GM19328 (cell line): ENCODE results near the gene DHX34.
"Not testable (repeated sequence)": the region's sequence is repeated elsewhere in the genome, so short reads cannot be mapped to it uniquely, and the experiment has no call there.

Experiments used
- ATAC-seq: cut with Tn5 transposase; IDR thresholded peaks from one replicate; pipeline ENCODE4 v1.9.1; 2021; ENCODE audit warnings: mild to moderate bottlenecking, moderate library complexity; ENCODE audit not compliant: unreplicated experiment

Gene DHX34

DNA sequence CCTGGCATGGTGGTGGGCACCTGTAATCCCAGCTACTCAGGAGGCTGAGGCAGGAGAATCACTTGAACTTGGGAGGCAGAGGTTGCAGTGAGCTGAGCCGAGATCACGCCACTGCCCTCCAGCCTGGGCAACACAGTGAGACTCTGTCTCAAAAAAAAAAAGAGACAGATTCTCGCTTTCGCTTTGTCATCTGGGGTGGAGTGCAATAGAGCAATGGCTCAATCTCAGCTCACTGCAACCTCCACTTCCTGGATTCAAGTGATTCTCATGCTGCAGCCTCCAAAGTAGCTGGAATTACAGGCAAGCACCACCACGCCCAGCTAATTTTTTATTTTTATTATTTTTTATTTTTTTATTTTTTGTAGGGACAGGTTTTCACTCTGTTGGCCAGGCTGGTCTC is 39.6 kb downstream of the DHX34 start:
- ATAC-seq: not testable (repeated sequence)

DNA sequence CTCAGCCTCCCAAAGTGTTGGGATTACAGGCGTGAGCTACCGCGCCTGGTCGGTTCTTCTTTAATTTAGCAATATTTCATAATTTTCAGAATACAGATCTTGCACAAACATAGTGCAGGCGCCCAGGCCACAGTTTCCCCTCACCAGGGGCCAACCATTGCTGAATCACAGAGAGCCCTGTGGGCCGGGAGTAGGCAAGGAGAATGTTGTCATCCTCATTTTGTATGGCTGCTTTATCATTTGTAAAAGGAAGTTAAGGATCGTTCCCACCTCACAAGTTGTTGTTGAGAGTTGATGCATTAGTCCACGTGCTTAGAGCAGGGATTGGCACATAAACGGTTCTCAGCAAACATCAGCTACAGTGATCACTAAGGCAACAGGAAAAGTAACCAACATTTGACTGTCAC is 40.0 kb downstream of the DHX34 start:
- ATAC-seq: no peak

DNA sequence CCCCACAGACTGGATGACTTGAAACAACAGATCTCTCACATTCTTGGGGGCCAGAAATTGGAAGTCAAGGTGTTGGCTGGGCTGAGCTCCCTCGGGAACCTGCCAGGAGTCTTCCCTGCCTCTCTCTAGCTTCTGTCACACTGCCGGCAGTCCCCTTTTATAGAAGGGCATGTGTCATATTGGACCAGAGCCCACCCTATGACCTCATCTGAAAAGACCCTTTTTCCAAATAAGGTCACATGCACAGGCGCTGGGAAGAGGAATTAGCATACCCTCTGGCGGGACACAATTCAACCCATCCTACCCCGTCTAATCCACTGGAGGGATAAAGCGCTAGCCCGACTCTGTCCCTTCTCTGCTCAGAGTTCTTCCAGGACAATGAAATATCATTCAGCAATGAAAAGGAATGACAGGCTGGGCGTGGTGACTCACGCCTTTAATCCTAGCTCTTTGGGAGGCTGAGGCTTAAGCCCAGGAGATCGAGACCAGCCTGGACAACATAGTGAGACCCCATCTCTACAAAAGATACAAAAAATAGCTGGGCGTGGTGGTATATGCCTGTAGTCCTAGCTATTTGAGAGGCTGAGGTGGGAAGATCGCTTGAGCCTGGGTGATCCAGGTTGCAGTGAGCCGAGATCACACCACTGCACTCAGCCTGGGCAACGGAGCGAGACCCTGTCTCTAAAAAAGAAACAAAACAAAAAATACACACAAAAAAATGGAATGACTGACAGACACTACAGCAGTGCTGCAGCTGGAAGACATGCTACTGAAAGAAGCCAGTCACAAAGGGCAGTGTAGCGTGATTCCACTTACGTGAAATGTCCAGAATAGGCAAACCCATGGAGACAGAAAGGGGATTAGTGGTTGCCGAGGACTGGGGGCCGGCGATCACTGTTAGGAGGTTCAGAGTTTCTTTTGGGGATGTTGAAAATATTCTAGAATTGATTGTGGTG is 41.7 kb downstream of the DHX34 start:
- ATAC-seq: no peak

DNA sequence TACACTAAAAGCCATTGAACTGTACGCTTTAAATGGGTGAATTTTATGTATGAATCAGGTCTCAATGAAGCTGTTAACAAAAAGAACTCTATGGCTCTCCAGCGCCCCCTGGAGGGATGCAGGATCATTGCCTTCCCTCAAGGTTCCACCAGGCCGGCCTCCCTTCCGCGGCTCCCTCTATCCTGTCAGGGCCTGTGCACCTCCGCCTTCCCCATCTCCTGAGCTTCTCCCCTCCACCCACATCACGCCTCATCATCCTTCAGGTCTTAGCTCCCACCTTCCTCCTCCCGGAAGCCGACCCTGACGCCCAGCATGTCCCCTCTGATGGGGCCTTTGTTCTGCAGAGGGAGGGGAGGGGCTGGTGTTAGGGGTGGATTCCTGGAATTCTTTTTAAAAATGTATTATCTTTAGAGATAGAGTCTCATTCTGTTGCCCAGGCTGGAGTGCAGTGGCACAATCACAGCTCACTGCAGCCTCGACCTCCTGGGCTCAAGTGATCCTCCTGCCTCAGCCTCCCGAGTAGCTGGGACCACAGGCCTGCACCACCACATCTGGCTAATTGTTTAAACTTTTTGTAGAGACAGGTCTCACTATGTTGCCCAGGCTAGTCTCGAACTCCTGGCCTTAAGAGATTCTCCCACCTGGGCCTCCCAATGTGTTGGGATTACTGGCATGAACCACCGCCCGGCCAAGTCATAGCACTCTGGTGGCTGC is 42.6 kb downstream of the DHX34 start:
- no peak for ATAC-seq

DNA sequence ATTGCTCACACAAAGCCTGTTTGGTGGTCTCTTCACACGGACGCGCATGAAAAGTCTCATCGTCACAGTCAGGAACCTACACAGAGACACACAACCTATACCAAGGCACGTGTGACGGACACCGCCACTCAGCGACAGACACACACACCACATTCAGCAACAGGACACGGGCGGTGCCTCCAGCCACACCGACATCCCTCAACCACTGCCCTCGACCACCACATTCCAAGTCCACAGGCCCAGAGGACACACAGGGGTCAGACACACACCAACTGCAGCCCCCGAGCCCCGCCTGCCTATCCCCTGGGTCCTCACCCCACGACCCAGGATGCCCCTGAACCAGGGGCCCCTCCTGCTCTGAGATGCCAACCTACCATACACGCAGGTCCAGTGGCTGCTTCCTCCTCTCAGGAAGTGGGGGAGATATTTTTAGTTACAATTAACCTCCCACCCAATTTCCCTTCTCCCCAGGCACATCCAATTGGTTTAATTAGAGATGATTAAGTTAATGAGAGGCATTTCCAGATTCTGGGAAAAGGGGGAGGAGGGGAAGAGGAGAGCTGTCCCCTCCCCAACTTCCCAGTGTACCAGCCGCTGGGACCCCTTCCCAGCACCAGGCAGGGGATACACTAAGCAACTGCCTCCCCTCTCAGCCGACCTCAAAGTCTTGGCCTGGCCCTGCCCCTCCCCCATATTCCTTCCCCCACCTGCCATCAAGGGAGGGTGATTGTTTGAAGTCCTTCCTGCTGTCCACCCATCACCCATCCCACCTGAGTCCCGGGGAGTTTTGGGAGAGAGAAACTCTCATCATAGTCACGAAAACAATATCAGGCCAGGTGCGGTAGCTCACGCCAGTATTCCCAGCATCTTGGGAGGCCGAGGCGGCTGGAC is 49.8 kb downstream of the DHX34 start:
- ATAC-seq: no peak

DNA sequence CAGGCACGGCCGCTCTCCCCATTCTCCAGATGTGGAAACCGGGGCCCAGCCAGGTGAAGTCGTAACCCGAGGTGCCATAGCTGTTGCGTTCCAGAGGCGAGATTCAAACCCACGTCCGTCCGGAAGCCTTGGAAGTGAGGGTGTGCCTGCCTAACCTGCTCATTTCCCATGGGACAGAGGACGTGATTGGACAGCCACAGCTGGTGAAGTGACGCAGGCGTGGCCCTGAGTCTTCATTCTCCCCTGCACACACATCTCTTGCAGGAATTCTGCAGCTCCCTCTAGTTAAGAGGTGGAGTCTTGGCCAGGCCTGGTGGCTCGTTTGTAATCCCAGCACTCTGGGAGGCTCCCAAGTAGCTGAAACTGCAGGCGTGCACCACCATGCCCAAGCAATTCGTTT is 53.4 kb downstream of the DHX34 start:
- ATAC-seq: no peak

DNA sequence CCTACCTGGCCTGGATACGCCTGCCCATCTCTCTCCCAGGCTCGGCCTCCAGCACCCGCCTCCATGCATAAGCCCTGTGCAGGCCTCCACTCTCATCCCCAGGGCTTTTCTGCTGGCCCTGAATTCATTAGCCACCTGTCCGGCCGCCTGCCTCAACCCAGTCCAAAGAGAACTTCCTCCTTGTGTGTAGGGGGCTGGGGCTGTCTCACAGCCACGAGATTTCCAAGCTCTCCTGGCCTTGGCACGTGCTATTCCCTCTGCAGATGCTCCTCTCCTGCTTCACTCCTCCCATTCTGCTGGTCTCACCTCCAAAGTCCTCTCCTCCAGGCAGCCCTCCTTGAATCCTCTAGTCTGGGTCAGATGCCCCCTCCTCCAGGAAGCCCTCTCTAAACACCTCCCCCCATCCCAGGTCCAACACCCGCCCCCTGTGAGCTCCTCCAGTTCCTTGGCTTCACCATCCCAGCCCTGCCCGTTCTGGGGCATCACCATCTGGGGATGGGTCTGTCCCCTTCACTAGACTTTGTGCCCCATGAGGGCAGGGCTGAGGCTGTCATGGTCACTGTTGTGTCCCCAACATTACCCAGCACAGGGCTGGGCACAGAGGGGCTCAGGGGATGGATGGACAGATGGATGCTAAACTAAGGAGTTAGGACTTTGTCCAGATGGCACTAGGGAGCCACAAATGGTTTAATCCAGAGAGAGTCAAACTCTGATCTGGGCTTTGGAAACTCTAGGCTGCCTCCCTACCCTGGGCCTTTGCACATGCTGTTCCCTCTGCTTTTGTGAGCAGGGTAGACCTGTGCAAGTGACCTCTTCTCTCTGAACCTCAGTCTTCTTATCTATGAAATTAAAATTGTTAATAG is 55.5 kb downstream of the DHX34 start:
- ATAC-seq: no peak

DNA sequence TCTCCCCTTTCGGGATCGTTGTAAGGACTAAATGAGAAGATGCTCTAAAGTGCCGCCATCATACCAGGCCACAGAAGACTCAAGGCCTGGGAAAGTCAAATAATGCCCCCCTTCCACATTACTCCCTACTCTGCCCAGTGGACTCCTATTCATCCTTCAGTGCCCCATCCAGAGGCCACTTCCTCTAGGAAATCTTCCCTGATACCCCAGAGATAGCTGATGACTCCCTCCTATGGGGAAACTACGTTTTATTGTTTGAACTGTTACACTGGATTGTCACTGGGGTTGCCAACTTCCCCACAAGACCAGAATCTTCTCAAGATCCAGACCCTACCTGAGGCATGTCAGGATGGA is 56.1 kb downstream of the DHX34 start:
- no peak for ATAC-seq

DNA sequence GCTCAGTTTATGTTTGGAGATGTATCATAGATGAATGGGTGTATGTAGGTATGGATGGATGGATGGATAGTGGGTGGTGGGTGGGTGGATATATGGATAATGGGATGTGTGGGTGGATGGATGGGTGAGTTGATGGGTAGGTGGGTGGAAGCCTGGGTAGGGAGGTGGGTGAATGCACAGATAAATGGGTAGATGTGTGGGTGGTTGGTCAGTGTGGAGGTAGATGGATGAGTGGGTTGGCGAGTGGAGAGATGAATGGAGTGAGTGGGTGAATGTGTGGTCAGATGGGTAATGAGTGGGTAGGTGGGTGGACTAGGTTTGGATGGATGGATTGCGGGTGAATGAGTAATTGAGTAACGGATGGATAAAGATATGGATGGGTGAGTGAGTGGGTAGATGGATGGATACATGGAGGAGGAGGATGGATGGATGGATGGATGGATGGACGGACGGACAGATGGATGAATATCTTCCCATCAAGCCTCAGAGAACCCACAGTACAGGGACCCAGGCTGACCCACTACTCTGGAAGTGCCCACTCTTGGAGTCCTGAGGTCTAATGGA is 56.8 kb downstream of the DHX34 start:
- no peak for ATAC-seq

DNA sequence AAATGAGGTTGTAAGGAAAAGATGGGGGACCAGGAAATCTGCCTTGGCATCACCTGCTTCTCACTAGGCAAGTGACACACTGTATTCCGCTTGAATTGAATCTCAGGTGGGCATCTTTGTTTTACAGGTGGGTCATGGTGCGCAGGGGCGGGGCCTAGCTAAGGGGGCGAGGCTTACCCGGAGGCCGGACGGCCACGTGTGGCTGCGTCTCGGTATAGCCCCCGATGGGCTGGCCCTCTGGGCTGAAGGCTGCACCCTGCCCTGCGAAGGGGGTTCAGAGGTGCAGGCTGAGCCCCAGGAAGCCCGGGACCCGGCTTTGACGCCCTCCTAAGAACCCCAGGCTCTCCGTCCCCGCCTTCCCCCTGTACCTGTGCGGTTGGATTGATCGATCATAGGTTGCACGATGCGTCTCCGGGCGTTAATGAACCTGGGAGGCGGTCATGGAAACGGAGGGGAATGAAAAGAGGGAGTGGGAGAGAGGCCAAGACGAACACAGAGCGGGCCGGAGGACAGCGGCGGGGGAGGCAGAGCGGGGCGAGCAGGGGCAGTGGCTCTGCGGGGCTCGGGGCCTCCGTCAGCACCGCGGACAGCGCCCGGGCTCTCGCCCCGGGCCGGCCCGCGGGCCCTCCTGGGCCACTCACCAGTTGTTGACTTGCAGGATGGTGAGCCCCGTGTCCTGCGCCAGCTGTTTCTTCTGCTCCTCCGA is 57.7 kb downstream of the DHX34 start:
- no peak for ATAC-seq

DNA sequence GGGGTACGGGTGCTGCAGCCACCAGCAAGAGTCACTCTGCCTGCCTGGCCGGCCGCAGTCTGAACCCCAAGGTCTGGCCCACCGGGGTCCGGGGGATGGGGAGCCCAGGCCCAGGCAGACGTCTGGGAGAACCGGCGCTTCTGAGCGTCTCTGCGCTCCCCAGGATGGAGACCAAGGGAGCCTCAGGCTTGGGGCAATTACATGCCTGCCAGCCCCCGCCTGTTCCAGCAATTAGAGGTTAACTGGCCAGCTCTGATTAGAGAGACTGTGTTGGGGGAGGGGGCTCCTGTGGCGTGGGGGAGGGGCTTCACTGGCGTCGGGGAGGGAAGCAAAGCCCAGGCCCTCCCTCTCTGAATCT is 58.3 kb downstream of the DHX34 start:
- ATAC-seq: no peak

DNA sequence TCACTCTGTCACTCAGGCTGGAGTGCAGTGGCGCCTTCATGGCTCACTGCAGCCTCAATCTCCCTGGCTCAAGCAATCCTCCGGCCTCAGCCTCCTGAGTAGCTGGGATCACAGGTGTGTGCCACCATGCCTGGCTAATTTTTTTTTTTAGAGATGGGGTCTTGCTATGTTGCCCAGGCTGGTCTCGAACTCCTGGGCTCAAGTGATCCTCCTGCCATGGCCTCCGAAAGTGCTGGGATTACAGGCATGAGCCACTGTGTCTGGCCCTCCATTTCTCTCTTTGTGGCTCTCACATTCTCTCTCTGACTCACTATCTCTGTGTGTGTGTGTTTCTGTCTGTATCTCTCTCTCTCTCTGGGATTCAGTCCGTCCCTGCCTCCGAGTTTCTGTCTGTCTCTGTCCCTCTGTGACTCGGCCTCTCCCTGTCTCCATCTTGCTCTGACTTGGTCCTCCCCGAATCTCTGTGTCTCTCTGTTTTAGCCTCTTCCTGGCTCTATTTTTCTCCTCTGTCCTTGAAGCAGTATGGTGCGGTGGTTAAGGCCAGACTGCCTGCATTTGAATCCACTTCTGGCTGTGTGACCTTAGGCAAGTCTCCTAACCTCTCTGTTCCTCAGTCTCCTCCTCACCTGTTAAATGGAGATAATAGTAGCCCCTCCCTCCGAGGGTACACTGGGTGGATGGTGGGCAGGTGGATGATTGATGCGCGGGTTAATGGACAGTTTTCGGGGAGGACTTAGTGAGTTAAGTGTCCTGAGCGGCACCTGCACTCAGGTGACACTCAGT is 59.2 kb downstream of the DHX34 start:
- no peak for ATAC-seq

DNA sequence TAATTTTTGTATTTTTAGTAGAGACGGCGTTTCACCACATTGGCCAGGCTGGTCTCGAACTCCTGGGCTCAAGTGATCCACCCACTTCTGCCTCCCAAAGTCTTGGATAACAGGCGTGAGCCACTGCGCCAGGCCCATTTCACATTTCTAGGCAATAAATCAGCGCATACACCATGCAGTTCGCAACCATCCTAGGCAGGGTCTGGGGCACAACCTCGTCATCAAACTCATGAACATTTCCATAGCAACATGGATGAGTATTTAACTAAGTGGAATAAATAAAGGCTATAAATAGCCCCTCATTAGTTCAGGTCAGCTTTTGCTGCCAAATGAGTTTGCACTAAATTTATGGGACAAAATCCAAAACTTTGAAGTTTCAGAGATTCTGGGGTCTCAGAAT is 62.0 kb downstream of the DHX34 start:
- ATAC-seq: no peak

DNA sequence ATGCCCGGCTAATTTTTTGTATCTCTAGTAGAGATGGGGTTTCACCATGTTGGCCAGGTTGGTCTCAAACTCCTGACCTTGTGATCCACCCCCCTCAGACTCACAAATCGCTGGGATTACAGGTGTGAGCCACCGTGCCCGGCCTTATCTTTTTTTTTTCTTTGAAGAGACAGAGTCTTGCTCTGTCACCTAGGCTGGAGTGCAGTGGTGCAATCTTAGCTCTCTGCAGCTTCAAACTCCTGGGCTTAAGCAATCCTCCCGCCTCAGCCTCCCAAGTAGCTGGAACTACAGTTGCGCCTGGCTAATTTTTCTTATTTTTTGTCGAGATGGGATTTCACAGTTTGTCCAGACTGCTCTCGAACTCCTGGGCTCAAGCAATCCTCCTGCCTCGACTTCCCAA is 62.6 kb downstream of the DHX34 start:
- not testable (repeated sequence) for ATAC-seq

DNA sequence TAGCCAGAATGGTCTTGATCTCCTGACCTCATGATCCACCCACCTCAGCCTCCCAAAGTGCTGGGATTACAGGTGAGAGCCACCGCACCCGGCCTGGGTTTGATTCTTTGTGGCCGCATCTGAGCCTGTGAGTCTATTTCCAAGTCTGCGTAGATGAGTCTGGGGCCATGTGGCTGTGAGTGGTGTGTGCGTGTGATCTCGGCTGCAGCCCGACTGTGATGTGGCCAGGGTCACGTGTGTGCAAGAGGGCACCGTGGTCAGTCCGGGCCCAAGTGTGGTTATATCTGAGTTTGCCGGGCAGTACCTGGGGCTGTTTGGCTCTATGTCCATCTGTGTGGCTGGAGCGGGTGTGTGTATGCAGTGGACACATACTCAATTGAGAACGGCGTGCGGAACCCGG is 64.8 kb downstream of the DHX34 start:
- ATAC-seq: no peak

DNA sequence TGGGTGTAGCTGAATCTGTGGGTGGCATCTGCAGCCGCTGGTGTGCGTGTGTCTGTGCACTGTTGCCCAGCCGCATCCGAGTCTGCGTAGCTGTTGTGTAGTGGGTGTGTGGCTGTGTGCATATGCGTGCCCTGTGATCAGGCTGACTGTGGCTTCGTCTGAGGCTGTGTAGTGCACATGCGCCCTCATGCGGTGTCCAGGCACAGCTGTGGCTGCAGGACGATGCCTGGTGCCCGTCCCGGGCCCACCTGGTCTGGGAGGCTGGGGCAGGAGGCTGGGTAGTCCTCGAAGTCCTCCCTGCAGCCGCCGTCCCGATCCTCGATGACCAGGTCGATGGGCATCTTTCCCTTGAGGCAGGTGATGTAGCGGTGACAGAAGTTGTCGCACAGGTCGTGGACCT is 65.4 kb downstream of the DHX34 start:
- ATAC-seq: no peak

DNA sequence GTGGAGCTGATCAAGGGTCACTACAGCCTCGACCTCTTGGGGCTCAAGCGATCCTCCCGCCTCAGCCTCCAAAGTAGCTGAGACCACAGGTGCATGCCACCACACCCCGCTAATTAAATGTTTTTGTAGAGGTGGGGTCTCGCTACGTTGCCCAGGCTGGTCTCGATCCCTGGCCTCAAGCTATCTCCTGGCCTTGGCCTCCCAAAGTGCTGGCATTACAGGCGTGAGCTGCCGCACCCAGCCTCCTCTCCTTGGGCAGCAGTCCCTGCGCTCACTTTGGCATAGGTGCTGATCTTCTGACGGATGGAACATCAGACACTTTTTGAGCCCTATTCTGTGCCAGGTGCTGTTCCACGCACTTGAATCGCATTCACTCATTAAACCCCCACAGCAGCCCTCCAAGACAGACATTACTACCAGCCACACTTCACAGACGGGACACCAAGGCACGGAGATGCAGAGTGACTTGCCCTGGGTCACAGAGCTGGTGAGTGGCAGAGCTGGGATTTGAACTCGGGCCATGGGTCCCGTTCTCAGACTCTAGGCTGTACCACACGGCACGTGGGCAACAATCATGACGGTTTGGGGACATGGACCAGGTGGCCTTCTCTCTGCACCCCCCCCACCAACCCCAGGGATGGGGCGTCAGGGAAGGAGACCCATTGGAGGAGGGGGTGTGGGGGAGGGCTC is 67.0 kb downstream of the DHX34 start:
- no peak for ATAC-seq

DNA sequence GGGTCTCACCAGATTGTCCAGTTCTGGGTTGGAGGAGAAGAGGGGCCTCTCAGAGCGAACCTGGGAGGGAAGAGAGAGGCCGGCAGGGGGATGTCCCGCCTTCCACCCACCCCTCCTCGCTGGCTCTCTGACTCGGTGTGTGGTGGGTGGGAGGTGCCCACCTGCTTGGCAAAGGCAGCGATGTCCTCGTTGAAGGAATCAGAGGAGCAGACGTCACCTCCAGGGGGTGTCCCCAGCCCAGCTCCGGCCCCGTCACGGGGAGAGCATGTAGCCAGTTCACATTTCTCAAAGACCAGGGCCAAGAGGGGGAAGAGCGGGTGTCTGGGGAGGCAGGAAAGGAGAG is 67.5 kb downstream of the DHX34 start:
- ATAC-seq: no peak
